OCI-LY1 (cell line): Measurements from ENCODE around the gene TSPAN4.

Experiments
- CTCF ChIP-seq: fragments of 200-600 bp; sonication (generic), shearing (Covaris generic); IDR thresholded peaks from 2 replicates; pipeline ENCODE4 v1.5.1; 2017; ENCODE audit warnings: mild to moderate bottlenecking, antibody characterized with exemption, low read length, moderate library complexity, mixed read lengths
- EZH2 ChIP-seq: fragments of 200-600 bp; sonication (generic), shearing (Covaris generic); IDR thresholded peaks from 2 replicates; pipeline ENCODE4 v1.8.0; 2017; ENCODE audit warnings: borderline replicate concordance, mixed run types, mild to moderate bottlenecking, antibody characterized with exemption, low read length, moderate library complexity, mixed read lengths

- no peak for TF ChIP-seq EZH2
- TF ChIP-seq CTCF: no peak
Observed at GRCh38 chr11:794013-794765, 48.5 kb upstream of the TSPAN4 start.
